DMS153 (cell line): ENCODE results near the gene AIRE.
"Not testable (repeated sequence)": the region's sequence is repeated elsewhere in the genome, so short reads cannot be mapped to it uniquely, and the experiment has no call there.

Source experiments
- DNase-seq: peaks from one replicate; lab custom pipeline; 2025; lab: John Stamatoyannopoulos, UW

The AIRE gene

DNA sequence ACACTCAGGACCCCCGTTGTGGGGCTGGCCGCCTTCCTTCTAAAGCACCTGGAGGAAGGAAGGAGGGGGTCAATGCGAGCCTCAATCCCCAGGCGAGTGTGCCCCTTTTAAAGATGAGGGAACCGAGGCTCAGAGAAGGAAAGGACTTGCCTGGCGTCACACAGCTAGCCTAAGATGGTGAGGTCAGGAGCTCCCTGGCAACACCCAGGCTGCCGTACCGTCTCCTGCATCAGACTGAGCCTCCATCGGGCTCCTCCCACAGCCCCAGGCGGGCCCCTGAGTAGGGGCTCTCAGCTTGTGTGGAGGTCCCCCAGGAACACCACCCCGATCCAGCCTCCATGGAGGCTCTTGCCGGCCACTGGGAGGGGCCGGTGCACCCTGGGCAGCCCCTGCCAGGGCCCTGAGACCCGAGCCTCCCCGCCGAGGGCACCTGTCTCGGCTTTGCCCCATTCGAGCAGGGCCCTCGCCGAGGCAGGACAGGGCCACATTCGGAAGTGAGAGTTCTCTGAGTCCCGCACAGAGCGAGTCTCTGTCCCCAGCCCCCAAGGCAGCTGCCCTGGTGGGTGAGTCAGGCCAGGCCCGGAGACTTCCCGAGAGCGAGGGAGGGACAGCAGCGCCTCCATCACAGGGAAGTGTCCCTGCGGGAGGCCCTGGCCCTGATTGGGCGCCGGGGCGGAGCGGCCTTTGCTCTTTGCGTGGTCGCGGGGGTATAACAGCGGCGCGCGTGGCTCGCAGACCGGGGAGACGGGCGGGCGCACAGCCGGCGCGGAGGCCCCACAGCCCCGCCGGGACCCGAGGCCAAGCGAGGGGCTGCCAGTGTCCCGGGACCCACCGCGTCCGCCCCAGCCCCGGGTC is at the start of gene AIRE:
TSS of gene AIRE (plus strand) at position 739 of the 855 bp plus-strand sequence. CDS start 131 bp downstream, outside the sequence.
- DNase-seq, result no peak

DNA sequence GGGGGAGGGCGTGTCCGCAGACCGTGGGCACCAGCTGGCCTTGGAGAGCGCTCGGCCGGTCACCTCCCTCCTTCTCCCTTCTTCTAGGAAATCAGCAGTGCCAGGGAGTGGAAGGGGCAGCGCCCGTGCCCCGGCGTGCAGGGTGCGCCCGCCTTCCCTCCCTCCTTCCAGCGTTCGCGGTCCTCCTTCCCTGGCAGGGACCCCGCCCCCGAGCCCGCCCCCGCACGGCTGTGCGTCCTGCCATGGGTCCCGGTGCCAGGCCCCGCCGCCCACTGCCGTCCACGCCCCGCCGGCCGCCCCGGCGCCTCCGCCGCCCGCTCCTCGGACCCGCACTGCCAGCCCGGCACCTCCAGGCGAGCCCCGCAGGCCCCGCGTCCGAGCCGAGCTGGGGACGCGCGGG is 45.3 kb upstream of the AIRE start:
- DNase-seq, result not testable (repeated sequence)

DNA sequence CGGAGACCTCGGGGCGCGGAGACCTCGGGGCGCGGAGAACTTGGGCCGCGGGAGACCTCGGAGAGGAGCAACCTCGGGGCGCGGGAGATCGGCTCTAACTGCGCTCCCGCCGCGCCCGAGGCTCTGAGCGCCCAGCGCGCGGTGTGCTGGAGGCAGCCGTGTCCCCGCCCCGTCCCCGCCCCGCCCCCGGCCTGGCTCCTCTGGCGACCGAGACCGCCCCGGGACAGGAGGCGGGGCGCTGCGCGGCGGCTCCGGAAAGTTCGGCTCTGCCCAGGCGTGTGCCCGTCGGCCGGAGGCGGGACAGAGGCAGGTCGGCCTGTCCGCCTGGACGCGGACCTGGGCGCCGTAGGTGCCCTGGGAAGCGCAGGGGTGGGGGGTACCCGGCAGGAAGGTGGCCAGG is 44.8 kb upstream of the AIRE start, which contains the start of gene ICOSLG:
TSS of gene ICOSLG (minus strand) at position 102 of the 400 bp plus-strand sequence. CDS start 126 bp downstream, outside the sequence.
- not testable (repeated sequence) for DNase-seq

DNA sequence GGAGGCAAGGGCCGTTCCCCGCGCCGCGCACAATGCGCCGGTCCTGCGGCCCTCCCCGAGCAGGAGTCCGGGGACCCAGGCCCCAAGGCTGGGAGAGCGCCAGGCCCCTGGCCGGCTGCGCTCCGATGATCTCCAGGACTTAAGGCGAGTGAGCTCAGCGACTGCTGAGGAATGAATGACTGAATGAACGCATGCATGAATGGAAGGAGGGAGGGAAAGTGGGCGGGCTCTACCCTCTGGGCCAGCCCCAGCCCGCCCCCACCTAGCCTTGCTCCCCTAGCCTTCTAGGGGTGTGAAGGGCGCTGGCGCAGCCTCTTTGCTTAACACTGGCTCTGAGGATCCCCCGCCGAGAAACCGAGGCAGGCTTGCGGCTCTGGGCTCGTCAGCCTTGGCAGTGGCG is 44.4 kb upstream of the AIRE start:
- not testable (repeated sequence) for DNase-seq

DNA sequence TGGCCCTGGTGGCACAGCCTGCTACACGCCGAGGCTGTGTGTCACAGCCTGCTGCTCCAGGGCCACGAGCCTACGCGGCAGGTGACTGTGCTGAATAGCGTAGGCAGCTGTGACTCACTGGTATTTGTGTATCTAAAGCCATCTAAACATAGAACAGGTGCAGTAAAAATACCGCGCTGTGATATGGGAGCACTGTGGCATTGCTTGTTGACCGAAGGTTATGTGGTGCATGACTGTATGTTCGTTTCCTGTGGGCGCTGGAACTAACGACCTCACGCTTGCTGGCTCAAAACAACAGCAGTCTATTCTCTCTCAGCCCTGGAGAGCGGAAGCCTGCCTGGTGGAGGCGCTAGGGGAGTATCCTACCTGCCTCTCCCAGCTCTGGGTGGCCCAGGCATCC is 41.7 kb upstream of the AIRE start:
- DNase-seq, result not testable (repeated sequence)

DNA sequence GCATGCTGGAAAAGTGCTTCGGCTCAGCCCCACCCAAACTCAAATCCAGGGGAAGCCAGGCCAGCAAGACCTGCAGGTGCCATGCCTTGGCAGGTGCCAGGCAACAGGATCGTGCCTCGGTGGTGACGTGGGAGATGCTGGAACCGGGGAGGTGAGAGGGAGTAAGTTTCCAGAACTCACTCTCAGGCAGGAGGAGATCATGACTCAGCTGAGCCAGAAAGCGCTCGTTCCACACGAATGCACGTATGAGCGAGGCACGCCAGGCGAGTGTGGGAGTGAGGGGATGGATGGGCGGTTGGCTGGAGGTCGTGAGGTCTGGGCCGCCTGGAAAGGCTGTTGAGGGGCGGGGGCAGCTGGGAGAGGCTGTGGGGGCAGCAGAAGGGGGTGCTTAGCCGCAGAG is 37.8 kb upstream of the AIRE start:
- DNase-seq, result not testable (repeated sequence)

DNA sequence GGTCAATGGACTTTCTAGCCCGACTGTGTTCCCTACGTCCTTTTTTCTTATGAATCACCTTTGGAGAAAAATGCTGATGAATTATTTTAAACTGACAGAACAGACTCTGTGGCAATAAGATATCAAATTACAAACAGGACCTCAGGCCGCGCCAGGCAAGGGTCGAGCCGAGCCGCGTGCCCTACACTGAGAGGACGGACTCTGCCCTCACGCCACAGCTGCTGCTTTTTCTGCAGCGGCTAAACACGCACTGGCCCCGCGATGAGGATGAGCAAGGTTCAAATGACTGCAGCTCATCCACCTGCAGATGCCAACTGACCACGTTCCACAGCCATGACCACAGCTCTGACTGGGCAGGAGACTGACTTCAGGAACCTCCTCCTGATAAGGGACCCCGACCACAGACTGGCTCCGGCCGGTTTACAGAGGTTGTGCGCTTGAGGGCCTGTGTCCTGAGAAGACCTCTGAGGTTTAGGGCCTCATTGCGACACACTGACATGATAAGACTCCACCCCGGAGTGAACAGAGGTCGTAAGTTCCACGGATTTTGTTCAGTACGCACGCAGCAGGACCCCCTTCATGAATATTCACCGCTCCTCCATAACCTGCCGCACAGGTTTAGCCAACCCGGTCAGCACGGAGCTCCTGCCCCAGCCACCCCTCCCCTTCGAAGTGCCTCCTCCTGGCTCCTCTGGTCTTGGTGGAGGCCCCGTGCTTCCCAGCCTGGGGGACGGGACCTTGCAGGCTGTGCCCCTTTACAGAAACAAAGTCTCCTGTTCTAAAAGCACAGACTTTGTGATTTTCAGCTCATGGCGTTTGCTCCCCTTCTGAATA is 36.3 kb upstream of the AIRE start:
- DNase-seq, result not testable (repeated sequence)

DNA sequence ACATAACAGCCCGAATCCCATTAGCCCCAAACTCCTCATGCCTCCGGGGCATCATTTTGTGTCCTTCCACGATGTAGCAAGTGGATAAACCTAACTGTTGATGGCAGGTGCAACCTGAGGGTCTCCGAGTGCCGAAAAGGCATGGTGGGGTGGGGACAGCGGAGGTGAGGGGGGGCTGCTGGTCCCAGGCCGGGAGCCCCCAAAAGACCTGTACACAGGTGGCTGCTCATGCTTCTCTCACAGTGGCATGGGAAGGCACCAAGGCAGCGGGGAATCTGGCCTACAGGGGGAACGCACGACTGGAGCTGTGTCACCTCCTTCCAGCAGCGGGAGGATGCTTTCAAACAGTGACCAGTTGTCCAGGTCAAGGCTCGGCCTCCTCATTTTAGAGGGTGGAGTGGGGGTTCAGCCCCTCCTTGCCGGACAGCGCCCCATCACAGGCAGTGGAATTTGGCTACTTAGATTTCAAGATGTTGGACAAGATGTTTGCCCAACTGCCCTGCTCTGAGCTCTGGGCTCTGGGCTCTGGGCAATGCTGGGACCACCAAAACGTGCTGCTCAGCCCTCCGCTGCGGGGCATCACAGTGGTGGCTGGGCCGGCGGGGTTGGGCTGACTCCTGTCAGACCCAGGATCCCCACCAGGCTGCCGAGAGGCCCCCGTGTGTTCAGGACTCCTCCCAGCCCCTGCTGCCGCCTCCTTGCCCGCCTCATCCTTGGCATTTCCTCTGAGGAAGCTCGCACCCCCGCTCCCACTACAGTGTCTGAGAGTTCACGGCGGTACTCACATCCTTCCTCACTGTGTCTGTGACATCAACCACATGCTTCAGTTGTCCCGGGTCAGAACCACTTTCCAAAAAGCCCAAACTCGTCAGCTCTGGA is 31.6 kb upstream of the AIRE start:
- DNase-seq, result no peak

DNA sequence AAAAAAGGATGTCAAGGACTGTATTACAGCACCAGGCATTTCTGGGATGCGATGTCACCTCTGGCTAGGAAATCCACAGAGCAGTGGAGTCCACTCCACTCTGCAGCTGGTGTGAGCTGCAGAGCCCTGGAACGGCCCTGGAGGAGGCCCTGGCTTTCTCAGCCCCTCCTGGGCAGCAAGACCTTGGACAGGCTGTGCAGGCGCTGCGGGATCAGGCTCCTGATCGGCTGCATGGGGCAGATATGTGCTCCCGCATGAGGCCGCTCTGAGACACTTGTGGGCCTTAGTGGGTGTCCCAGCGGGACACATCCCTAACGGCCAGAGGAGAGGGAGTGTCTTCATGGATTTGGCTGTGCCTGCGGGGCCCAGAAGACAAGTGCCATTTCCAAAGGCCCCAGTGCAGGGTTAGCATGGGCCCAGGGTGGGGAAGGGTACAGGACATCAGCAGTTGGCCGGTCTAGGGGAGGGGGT is 30.1 kb upstream of the AIRE start:
- DNase-seq, result no peak

DNA sequence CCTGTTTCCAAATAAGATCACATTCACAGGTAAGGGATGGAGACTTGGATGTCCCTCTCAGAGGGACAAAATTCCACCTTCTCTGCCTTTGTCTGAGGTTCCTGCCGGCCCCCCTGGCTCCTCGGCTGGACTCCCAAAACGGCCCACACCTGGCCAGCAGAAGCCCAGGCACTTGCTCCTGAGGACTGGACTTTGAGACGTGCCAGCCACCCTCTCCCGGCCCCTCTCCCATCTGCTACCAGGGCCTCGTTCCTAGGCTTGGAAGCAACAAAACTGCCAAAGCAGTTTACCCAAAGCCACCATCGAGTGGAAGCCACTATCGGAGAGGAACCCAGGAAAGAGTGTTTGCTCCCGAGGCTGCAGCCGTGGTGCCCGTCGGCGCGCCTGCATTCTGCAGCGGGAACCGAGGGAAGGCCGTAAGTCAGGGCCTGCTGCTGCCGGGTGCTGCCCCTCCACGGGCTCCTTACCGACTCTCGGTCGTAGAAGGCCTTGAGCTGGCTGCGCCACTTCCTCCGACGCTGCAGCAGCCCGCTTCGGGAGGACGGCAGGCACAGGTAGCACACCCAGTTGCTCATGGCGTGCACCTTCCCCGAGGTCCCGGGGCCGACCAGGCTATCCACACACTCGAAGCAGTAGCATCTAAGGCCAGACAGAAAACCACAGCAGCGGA is 27.5 kb upstream of the AIRE start:
- DNase-seq, result no peak

DNA sequence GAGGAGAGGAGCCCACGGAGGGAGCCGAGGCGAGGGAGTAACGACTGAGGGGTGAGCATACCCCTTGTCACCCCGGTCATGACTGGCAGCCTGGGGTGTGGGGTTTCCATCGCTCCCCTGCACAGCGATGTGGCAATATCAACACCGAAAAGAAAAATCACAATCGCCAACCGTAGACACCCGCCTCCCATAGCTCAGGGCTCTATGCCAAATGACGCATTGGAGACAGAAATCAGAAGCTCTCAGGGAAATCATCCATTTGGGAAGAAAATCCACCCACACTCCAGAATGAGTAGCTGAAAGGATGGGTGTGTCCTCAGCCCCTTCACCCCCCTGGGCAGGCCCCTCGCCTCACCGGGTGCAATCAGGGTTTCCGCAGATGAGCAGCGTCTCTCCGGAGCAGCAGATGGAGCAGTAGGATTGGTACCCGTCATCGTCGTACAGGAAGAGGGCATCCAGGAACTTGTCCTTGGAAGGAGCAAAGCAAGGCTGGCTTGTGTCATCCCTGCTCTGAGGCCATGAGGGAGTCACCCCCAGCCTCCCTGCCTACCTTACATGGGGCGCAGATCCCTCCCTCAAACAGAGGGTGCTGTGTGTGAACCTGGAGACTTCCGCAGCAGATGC is 26.5 kb upstream of the AIRE start:
- DNase-seq, result no peak

DNA sequence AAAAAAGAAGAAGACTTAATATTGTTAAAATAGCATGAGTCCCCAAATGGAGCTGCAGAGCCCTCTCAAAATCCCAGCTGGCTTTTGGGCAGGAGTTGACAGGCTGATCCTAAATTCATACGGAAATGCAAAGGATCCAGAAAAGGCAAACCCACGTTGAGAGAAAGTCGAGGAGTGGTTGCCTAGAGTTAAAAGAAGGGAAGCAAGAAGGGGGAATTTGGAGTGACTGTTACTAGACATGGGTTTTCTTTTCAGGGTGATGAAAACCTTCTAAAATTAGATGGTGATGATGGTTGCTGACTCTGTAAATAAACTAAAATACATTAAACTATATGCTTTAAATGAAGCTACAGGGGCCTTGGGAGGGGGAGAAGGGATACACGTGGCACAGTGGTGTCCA is 25.6 kb upstream of the AIRE start:
- no peak for DNase-seq

DNA sequence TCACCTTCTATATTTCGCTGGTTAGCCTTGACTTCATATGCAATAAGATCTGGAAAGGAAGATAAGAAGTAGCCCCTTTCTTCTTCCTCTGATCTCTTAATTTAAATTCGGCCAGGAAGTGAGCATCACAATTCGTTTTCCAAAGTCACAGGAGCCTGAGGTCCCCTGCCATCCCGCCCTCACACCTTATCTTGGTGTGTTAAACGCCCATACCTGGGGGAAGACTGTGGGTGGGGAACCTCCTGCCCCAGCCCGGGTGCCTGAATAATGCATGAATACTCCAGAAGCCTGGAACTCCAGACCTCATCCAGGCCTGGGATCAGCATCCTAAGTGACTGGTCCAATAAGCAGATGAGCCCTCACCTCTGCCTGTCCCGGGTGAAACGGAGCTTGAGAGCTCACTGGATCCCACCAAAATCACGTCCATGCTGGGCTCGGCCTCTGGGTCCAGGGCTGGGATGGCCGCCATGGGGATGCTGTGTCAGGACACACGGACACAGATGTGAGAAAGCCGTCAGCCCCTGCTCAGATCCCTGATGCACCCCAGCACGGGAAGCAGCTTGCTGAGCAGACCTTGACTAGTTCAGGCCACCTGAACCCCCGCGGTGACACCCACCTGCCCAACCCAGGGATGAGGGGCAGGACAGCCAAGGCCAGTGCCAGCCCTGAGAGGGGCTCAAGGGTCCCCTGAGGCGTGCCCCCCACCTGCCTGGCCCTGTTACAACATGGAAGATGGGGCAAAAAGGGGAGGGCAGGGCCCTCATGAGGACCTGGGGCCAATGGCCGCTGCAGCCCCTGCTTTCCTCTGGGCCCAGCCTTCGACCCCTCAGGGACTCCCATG is 24.7 kb upstream of the AIRE start:
- DNase-seq, result no peak

DNA sequence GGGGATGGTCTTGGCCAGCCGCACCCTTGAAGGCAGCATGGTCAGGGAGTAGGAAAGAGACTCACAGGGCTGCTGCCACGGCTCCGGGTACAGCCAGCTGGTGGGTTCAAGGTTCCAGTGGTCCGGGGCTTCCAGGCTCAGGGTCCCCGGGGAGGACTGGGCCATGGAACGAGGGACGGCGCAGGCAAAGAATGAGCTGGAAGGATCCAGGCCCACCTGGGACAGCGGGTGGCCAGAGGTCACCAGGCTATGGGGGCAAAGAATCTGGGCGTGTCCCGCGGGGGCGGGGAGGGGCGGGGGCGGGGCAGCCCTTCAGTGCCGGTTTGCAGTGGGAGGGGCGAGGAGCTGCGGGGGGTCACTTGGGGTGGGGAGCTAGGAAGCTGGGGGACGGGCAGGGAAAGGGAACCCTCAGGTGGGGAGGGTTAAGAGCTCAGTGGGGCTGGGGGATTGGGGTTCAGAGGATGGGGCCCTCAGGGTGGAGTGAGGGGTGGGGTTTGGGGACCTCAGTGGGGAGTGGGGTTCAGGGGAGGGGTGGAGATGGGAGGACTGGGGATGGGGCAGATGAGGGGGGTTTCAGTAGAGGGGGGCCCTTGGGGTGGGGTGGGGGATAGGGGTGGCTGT is 23.9 kb upstream of the AIRE start, which contains the start of gene DNMT3L:
TSS of gene DNMT3L (minus strand) at position 223 of the 621 bp plus-strand sequence. CDS start 638 bp downstream, outside the sequence.
- no peak for DNase-seq

DNA sequence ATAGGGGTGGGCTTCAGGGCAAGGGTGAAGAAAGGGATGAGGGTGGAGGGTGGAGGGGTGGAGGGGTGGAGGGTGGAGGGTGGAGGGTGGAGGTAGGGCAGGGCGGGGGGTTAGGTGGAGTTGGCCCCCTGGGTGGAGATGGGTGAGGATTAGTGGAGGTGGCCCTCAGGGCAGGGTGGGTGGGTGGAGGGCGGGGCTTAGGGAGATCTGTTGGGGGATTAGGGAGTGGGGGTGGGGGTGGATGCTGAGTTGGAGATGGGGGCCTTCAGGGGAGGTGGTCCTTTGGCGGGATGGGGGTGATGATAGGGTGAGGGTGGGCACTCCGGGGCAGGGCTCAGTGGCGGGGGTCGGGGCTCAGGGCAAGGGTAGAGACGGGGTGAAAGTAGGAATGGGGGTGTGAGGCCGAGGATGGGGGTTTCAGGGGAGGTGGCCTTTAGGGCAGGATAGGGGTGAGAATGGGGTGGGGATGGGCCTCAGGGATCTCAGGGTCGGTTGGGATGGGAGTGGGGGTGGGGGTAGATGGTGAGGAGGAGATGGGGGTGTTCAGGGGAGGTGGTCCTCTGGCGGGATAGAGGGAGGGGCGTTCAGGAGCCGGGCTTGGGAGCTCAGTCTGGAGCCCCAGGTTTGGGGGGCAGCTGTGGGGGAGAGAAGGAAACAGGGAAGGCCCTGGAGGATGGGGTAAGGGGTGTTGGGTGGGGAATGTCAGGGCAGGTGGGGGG is 23.2 kb upstream of the AIRE start:
- DNase-seq, result no peak

DNA sequence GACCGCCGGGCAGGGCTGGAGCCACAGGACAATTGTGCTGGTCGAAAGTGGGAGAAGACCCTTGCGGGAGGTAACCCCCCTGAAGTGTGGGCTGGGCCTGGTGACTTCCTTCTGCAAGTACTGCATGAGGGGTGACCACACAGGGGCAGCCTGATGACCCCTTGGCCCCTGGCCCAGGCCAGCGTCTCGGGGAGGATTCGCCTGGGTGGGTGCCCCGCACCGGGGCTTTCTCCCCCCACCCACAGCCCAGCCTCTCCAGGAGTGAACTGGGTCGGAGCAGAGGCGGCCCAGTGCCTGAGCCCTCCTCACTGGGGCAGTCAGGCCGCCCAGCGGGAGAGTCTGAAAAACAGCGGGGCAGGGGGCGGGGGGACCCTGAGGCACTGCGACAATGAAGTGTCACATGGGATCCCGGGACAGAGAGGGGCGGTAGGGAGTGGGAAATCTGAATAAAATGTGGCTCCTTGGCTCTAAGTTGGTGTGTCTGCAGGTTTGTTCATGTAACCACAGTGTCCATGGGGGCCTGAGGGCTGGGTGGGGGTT is 22.4 kb upstream of the AIRE start:
- DNase-seq, result no peak

DNA sequence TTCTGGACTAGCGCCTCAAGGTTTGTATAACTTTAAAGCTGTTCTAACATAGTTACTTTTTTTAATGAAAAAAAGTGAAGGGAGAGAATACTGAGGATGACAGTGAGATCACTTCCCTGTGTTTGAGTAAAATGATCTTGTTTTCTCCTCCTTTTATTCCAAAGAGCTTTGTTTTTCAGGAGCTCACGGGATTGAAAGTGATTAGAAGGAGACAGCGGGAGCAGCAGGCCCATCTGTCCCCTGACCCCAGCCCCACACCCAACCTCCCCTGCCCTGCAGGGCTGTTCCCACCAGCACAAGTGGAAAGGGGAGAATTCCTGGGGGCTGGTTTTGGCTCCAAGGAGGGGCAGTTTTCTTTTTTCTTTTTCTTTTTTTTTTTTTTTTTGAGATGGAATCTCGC is 21.9 kb upstream of the AIRE start:
- no peak for DNase-seq

DNA sequence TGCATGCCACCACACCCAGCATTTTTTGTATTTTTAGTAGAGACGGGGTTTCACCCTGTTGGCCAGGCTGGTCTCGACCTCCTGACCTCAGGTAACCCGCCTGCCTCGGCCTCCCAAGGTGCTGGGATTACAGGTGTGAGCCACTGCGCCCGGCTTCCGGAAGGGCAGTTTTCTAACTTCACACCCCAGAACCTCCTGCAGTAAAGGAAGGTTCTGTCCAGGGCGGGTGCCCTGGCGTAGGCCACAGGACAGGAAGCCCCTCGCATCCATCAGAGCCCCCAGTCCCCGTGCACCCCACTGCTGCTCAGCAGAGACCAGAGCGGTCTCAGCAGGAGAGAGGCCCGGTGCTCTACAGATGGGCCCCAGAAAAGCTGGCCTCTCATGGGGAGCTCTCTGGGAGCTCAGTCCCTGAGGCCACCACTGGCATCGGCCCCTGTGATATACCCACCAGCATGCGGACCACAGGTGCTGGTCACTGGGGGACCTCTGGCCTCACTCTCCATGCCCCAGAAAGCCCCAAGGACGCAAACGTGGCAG is 19.9 kb upstream of the AIRE start:
- no peak for DNase-seq
